ENCODE data around the gene MAMDC2.

The MAMDC2 gene

DNA sequence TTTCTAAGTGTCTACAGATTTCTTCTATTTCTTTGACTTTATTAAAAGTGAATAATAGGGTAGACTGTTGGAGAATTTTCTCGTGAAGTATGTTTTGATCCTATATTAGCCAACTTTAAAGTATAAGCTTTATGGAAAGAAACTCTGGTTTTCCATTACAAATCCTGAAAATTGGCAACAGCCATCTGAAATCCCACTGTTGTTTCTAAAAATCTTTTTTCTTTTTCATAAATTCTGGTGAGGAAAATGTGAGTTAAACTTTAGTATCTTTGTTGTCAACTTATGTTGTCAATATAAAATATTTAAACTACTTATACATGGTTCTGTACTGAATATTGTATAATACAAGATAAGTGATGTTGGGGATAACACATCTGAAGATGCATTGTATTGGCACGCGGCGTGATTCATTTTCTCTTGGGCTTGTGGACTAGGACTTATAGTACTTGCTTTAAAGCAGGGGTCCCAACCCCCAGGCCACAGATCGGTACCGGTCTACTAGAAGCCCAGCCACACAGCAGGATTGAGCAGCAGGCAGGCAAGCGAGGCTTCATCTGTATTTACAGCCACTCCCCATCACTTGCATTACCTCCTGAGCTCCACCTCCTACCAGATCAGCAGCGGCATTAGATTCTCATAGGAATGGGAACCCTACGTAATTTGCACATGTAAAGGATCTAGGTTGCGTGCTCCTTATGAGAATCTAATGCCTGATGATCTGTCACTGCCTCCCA is 12.7 kb downstream of the MAMDC2 start:
- H2BK5ac ChIP-seq (ENCODE audit: low read depth, low read length, poor library complexity, severe bottlenecking), result no peak overlapping the region
- no peak overlapping the region for H2BK120ac ChIP-seq (ENCODE audit: low read depth, low read length)
- peaks cover 0 to 7% of the 10 kb centered on the region in 2 experiments for H3K36me3 ChIP-seq (ENCODE audit: control insufficient read depth in 1 of 2, insufficient read depth in 2 of 2, low read depth in 1 of 2, low read length in 2 of 2)
- peaks cover 10% of the 10 kb centered on the region for H3K4me1 ChIP-seq (ENCODE audit: control insufficient read depth, insufficient read depth, low read depth, low read length)
- no peak for DNase-seq
- no peak overlapping the region for H2BK12ac ChIP-seq (ENCODE audit: low read length in 2 of 2)
- H4K8ac ChIP-seq (ENCODE audit: low read length), result no peak overlapping the region
- H2AK5ac ChIP-seq (ENCODE audit: low read length, severe bottlenecking), result peak overlapping the region; percentile 45
- no peak overlapping the region for H3K4me2 ChIP-seq (ENCODE audit: low read length, poor library complexity, severe bottlenecking)
- H3K18ac ChIP-seq (ENCODE audit: low read depth in 1 of 2, low read length in 2 of 2), result no peak overlapping the region
- H2BK15ac ChIP-seq (ENCODE audit: low read depth, poor library complexity, severe bottlenecking), result no peak overlapping the region
- no peak overlapping the region for H3K14ac ChIP-seq (ENCODE audit: low read length in 2 of 2)
- H3K79me1 ChIP-seq (replicated peaks; ENCODE audit: low read length, poor library complexity, severe bottlenecking), result peaks cover 11% of the 10 kb centered on the region
- no peaks in the 10 kb centered on the region for H3K9me3 ChIP-seq (ENCODE audit: control insufficient read depth, low read length)
- no peak overlapping the region for H3K9ac ChIP-seq (ENCODE audit: low read length)
- no peak overlapping the region for H3K23ac ChIP-seq (ENCODE audit: low read length in 2 of 2)
- no peak overlapping the region for H4K91ac ChIP-seq (ENCODE audit: low read length)
- WGBS, result 92% methylated on average over 9 of the region's 10 CpGs
- no peak overlapping the region for H3K27ac ChIP-seq (ENCODE audit: low read length, poor library complexity, severe bottlenecking)
- H2AFZ ChIP-seq (ENCODE audit: low read depth, low read length), result no peak overlapping the region
- H3K4ac ChIP-seq (ENCODE audit: low read depth in 1 of 2, low read length in 2 of 2), result no peak overlapping the region
- no peak overlapping the region for H3K4me3 ChIP-seq (ENCODE audit: insufficient read depth in 1 of 2, low read depth in 1 of 2, low read length in 2 of 2)
- H3K27me3 ChIP-seq (ENCODE audit: control insufficient read depth in 1 of 2, insufficient read depth in 1 of 2, low read length in 2 of 2), result no peaks in the 10 kb centered on the region

DNA sequence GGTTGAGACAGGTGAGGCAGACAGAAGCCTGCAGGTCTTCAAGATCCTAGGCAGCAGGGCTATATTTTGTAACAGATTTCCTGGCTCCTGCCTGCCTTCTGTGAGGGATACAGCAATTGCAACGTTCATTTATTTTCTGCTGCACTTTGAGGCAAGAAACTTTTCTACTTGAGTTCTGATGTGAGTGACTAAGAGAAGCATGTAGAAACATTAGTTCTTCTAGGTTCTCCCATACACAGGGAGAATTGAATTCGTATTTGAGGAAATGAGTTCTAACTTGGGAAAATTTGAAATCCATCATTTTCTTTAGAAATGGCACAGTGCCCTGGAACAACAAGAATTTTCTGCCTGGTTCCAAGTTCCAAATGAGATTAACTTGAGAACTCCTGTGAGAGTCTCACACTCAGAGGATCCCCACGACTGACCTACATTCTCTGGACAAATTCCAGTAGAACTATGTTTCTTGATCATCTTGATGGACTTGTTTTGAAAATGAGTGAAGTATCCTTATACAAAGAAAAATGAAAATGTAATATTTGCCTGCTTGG is 15.0 kb downstream of the MAMDC2 start:
- H2AFZ ChIP-seq (ENCODE audit: low read depth, low read length), result no peak overlapping the region
- no peak overlapping the region for H3K4ac ChIP-seq (ENCODE audit: low read depth in 1 of 2, low read length in 2 of 2)
- H2BK120ac ChIP-seq (ENCODE audit: low read depth, low read length), result no peak overlapping the region
- no peak overlapping the region for H3K18ac ChIP-seq (ENCODE audit: low read depth in 1 of 2, low read length in 2 of 2)
- WGBS, result 100% methylated on average over 1 of the region's 3 CpGs
- H3K4me1 ChIP-seq (ENCODE audit: control insufficient read depth, insufficient read depth, low read depth, low read length), result peaks cover 10% of the 10 kb centered on the region
- no peak overlapping the region for H3K4me2 ChIP-seq (ENCODE audit: low read length, poor library complexity, severe bottlenecking)
- no peak overlapping the region for H2BK5ac ChIP-seq (ENCODE audit: low read depth, low read length, poor library complexity, severe bottlenecking)
- H4K91ac ChIP-seq (ENCODE audit: low read length), result no peak overlapping the region
- no peak overlapping the region for H3K14ac ChIP-seq (ENCODE audit: low read length in 2 of 2)
- H3K36me3 ChIP-seq (ENCODE audit: control insufficient read depth in 1 of 2, insufficient read depth in 2 of 2, low read depth in 1 of 2, low read length in 2 of 2), result peaks cover 0 to 7% of the 10 kb centered on the region in 2 experiments
- H2AK5ac ChIP-seq (ENCODE audit: low read length, severe bottlenecking), result no peak overlapping the region
- no peaks in the 10 kb centered on the region for H3K9me3 ChIP-seq (ENCODE audit: control insufficient read depth, low read length)
- H3K27ac ChIP-seq (ENCODE audit: low read length, poor library complexity, severe bottlenecking), result no peak overlapping the region
- H2BK12ac ChIP-seq (ENCODE audit: low read length in 2 of 2), result no peak overlapping the region
- no peak overlapping the region for H3K4me3 ChIP-seq (ENCODE audit: insufficient read depth in 1 of 2, low read depth in 1 of 2, low read length in 2 of 2)
- peaks cover 16% of the 10 kb centered on the region for H3K79me1 ChIP-seq (replicated peaks; ENCODE audit: low read length, poor library complexity, severe bottlenecking)
- no peak overlapping the region for H3K23ac ChIP-seq (ENCODE audit: low read length in 2 of 2)
- H4K8ac ChIP-seq (ENCODE audit: low read length), result no peak overlapping the region
- no peak for DNase-seq
- no peak overlapping the region for H2BK15ac ChIP-seq (ENCODE audit: low read depth, poor library complexity, severe bottlenecking)
- no peaks in the 10 kb centered on the region for H3K27me3 ChIP-seq (ENCODE audit: control insufficient read depth in 1 of 2, insufficient read depth in 1 of 2, low read length in 2 of 2)
- H3K9ac ChIP-seq (ENCODE audit: low read length), result no peak overlapping the region

DNA sequence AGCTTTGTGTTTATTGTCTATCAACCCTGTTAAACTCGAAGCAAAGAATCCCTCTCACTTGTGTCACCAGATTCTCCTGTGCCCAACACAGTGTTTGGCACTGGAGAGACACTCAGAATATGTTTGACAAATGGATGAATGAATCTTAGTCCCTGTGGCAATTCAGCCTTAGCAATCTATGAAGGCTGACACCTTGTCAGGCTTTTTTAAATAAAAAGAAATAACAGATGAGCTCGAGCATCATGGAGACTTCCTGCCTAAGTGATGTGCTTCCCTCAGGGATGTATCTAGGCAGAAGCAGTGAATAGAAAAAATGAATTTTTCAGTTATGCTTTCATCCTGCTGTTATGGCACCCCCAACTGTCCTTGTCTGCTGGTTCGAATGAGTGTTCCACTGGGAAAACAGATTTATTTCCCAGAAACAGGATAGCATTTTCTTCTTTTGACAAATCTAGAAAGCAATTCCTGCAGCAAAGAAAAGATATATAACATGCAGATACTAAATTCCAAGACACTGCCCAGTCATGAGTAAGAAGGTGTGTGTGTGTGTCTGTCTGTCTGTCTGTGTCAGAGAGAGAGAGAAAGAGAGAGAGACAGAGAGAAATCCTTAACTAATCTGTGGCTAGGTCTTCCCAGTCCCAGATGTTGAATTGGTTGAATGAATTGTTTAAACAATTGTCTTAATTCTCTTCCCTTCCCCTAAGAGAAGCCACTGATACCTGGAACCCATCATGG is 16.7 kb downstream of the MAMDC2 start:
- DNase-seq, result no peak
- Histone ChIP-seq H4K91ac (ENCODE audit: low read length) (no peak overlapping the region), H3K4me3 (ENCODE audit: insufficient read depth in 1 of 2, low read depth in 1 of 2, low read length in 2 of 2) (no peak overlapping the region), H2AK5ac (ENCODE audit: low read length, severe bottlenecking) (peak overlapping the region; percentile 18), H3K27ac (ENCODE audit: low read length, poor library complexity, severe bottlenecking) (peak overlapping the region; percentile 34), H3K18ac (ENCODE audit: low read depth in 1 of 2, low read length in 2 of 2) (no peak overlapping the region), H3K4ac (ENCODE audit: low read depth in 1 of 2, low read length in 2 of 2) (no peak overlapping the region), H3K4me2 (ENCODE audit: low read length, poor library complexity, severe bottlenecking) (no peak overlapping the region), H2BK120ac (ENCODE audit: low read depth, low read length) (no peak overlapping the region), H4K8ac (ENCODE audit: low read length) (no peak overlapping the region), H3K14ac (ENCODE audit: low read length in 2 of 2) (no peak overlapping the region), H2AFZ (ENCODE audit: low read depth, low read length) (no peak overlapping the region), H3K4me1 (ENCODE audit: control insufficient read depth, insufficient read depth, low read depth, low read length) (peaks cover 9% of the 10 kb centered on the region), H3K9me3 (ENCODE audit: control insufficient read depth, low read length) (no peaks in the 10 kb centered on the region), H3K9ac (ENCODE audit: low read length) (no peak overlapping the region), H3K23ac (ENCODE audit: low read length in 2 of 2) (no peak overlapping the region), H3K79me1 (replicated peaks; ENCODE audit: low read length, poor library complexity, severe bottlenecking) (peaks cover 19% of the 10 kb centered on the region), H3K36me3 (ENCODE audit: control insufficient read depth in 1 of 2, insufficient read depth in 2 of 2, low read depth in 1 of 2, low read length in 2 of 2) (peaks cover 0 to 6% of the 10 kb centered on the region in 2 experiments), H2BK5ac (ENCODE audit: low read depth, low read length, poor library complexity, severe bottlenecking) (no peak overlapping the region), H2BK12ac (ENCODE audit: low read length in 2 of 2) (no peak overlapping the region), H2BK15ac (ENCODE audit: low read depth, poor library complexity, severe bottlenecking) (no peak overlapping the region), H3K27me3 (ENCODE audit: control insufficient read depth in 1 of 2, insufficient read depth in 1 of 2, low read length in 2 of 2) (no peaks in the 10 kb centered on the region)
- 84% methylated on average over 3 of the region's 3 CpGs for WGBS

DNA sequence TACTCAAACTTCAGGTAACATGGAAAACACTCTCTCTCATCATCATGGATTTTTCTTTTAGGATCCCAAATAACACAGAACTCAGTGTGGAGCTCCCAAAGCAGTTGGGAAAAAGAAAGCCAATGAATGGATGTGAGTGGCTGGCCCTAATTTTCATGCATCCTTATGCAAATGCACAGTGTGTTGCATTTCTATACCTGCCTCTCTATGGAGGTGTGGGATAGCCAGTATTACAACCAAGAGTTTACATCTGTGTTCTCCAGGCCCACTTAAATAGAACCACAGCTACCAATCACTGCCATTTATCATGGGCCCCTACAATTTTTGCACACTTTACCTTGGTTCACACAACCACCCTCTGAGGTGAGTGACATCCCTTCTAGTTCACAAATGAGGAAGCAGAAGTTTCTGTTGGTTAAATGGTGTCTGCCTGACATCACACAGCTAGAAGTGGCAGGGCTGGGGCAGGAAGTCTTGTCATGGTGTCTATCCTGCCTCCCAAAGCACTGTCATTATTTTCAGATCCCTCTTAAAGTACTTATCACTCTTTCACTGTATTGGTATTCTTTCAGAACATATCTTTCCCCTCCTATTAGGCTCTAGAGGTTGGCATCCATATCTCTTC is 17.3 kb downstream of the MAMDC2 start:
- no peak overlapping the region for H3K4me2 ChIP-seq (ENCODE audit: low read length, poor library complexity, severe bottlenecking)

More for the DNA sequence above, 17.3 kb downstream of the MAMDC2 start:
- Histone ChIP-seq H3K9ac (ENCODE audit: low read length) (no peak overlapping the region), H4K91ac (ENCODE audit: low read length) (no peak overlapping the region), H3K27me3 (ENCODE audit: control insufficient read depth in 1 of 2, insufficient read depth in 1 of 2, low read length in 2 of 2) (no peaks in the 10 kb centered on the region), H3K4me3 (ENCODE audit: insufficient read depth in 1 of 2, low read depth in 1 of 2, low read length in 2 of 2) (no peak overlapping the region), H3K36me3 (ENCODE audit: control insufficient read depth in 1 of 2, insufficient read depth in 2 of 2, low read depth in 1 of 2, low read length in 2 of 2) (peaks cover 0 to 4% of the 10 kb centered on the region in 2 experiments), H3K14ac (ENCODE audit: low read length in 2 of 2) (no peak overlapping the region), H2BK12ac (ENCODE audit: low read length in 2 of 2) (no peak overlapping the region), H3K4ac (ENCODE audit: low read depth in 1 of 2, low read length in 2 of 2) (no peak overlapping the region), H3K4me1 (ENCODE audit: control insufficient read depth, insufficient read depth, low read depth, low read length) (peaks cover 7% of the 10 kb centered on the region), H3K23ac (ENCODE audit: low read length in 2 of 2) (no peak overlapping the region), H2BK15ac (ENCODE audit: low read depth, poor library complexity, severe bottlenecking) (no peak overlapping the region), H2AFZ (ENCODE audit: low read depth, low read length) (no peak overlapping the region), H4K8ac (ENCODE audit: low read length) (no peak overlapping the region), H3K18ac (ENCODE audit: low read depth in 1 of 2, low read length in 2 of 2) (no peak overlapping the region), H3K27ac (ENCODE audit: low read length, poor library complexity, severe bottlenecking) (peak overlapping the region; percentile 28), H2BK5ac (ENCODE audit: low read depth, low read length, poor library complexity, severe bottlenecking) (no peak overlapping the region), H3K79me1 (replicated peaks; ENCODE audit: low read length, poor library complexity, severe bottlenecking) (peaks cover 19% of the 10 kb centered on the region), H2AK5ac (ENCODE audit: low read length, severe bottlenecking) (no peak overlapping the region), H2BK120ac (ENCODE audit: low read depth, low read length) (no peak overlapping the region), H3K9me3 (ENCODE audit: control insufficient read depth, low read length) (no peaks in the 10 kb centered on the region)
- DNase-seq, result no peak
